NCI-H82 (cell line): ENCODE measurements around the gene DENND4C.
"Not testable (repeated sequence)": the region's sequence is repeated elsewhere in the genome, so short reads cannot be mapped to it uniquely, and the experiment has no call there.

Experiments used
- DNase-seq: peaks from one replicate; lab custom pipeline; 2025; lab: John Stamatoyannopoulos, UW

Gene DENND4C

GRCh38 chr9:19230355-19231125 is at the start of gene DENND4C:
Gene DENND4C, plus strand, starts transcription at chr9:19230693. Its CDS starts 45,482 bp downstream, at chr9:19276175.
- DNase-seq, result peak; percentile 89

- no peak for DNase-seq
Observed at GRCh38 chr9:19180991-19181390, 49.5 kb upstream of the DENND4C start.

- DNase-seq, result no peak
Observed at GRCh38 chr9:19181561-19181960, 48.9 kb upstream of the DENND4C start.

GRCh38 chr9:19184144-19184917 is 46.2 kb upstream of the DENND4C start:
- no peak for DNase-seq

GRCh38 chr9:19185191-19185590 is 45.3 kb upstream of the DENND4C start:
- no peak for DNase-seq

GRCh38 chr9:19186232-19186631 is 44.3 kb upstream of the DENND4C start:
- DNase-seq, result no peak

- no peak for DNase-seq
Observed at GRCh38 chr9:19188771-19189170, 41.7 kb upstream of the DENND4C start.

- no peak for DNase-seq
Observed at GRCh38 chr9:19192202-19193028, 38.1 kb upstream of the DENND4C start.

- no peak for DNase-seq
Observed at GRCh38 chr9:19193029-19193324, 37.5 kb upstream of the DENND4C start.

- DNase-seq, result not testable (repeated sequence)
Observed at GRCh38 chr9:19193358-19193973, 37.0 kb upstream of the DENND4C start.

- DNase-seq, result no peak
Observed at GRCh38 chr9:19198406-19198805, 32.1 kb upstream of the DENND4C start.

- DNase-seq, result no peak
Observed at GRCh38 chr9:19199012-19199411, 31.5 kb upstream of the DENND4C start.

GRCh38 chr9:19200229-19200628 is 30.3 kb upstream of the DENND4C start:
- no peak for DNase-seq

- peak; percentile 24 for DNase-seq
Observed at GRCh38 chr9:19201899-19202891, 28.3 kb upstream of the DENND4C start.

GRCh38 chr9:19203058-19203457 is 27.4 kb upstream of the DENND4C start:
- DNase-seq, result no peak

- no peak for DNase-seq
Observed at GRCh38 chr9:19208653-19209052, 21.8 kb upstream of the DENND4C start.

GRCh38 chr9:19209188-19209587 is 21.3 kb upstream of the DENND4C start:
- no peak for DNase-seq

GRCh38 chr9:19213823-19214222 is 16.7 kb upstream of the DENND4C start:
- no peak for DNase-seq

GRCh38 chr9:19216466-19216865 is 14.0 kb upstream of the DENND4C start:
- DNase-seq, result no peak

GRCh38 chr9:19221326-19221725 is 9.2 kb upstream of the DENND4C start:
- no peak for DNase-seq

- no peak for DNase-seq
Observed at GRCh38 chr9:19223724-19224123, 6.8 kb upstream of the DENND4C start.
